ENCODE data around the gene VAMP2.

VAMP2 gene

DNA sequence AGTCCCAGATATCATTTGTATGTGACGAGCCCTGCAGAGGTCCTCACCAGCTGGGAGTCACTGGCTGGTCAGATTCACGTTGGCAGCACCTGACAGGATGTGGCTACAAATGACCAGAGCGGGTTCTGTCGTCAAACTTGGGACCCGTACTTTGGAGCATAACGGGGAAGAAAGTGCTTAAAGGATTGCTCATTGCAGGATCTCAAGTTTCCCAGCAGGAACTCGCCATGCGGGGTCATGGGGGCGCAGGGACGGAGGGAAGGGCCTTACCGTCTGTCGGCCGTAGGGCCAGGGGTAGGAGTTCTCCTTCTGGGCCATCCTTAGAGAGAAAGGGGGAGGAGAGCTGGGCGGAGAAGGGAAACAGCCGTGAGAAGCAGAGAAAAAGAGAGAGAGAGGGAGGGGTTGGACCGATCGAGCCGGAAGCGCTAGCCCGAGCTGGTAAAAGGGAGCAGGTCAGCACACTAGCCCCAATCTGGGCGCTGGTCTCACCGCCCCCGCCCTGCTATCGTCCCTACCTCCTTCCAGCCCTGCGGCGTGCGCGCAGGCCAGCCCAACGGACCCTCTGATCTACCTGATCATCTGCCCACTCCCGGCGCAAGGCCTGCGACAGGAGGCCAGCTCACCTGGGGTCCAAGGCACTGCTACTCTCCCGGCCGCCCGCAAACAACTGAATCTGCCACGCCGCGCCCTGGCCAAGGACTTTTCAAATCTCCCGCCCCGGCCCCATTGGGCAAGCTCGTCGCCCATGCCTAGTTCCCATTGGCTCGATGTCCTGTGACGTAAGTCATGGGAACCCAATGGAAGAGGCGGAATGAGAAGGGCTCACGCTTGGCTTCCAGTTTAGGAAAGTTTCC is 47.4 kb upstream of the VAMP2 start, which contains the start of gene AURKB (continued):
- no peak for TF ChIP-seq ZNF114 (tag by site-specific recombination; IDR thresholded peaks at IDR 0.05)
- no peak for TF ChIP-seq ZNF624 (tag by site-specific recombination; IDR thresholded peaks at IDR 0.05)
- TF ChIP-seq MYNN (tag by site-specific recombination; IDR thresholded peaks at IDR 0.05; ENCODE audit: borderline replicate concordance), result no peak
- TF ChIP-seq, protein P1, sequence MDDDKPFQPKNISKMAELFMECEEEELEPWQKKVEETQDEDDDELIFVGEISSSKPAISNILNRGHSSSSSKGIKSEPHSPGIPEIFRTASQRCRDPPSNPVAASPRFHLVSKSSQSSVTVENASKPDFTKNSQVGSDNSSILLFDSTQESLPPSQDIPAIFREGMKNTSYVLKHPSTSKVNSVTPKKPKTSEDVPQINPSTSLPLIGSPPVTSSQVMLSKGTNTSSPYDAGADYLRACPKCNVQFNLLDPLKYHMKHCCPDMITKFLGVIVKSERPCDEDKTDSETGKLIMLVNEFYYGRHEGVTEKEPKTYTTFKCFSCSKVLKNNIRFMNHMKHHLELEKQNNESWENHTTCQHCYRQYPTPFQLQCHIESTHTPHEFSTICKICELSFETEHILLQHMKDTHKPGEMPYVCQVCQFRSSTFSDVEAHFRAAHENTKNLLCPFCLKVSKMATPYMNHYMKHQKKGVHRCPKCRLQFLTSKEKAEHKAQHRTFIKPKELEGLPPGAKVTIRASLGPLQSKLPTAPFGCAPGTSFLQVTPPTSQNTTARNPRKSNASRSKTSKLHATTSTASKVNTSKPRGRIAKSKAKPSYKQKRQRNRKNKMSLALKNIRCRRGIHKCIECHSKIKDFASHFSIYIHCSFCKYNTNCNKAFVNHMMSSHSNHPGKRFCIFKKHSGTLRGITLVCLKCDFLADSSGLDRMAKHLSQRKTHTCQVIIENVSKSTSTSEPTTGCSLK (tag by site-specific recombination; IDR thresholded peaks at IDR 0.05), result no peak
- TF ChIP-seq, protein P2, sequence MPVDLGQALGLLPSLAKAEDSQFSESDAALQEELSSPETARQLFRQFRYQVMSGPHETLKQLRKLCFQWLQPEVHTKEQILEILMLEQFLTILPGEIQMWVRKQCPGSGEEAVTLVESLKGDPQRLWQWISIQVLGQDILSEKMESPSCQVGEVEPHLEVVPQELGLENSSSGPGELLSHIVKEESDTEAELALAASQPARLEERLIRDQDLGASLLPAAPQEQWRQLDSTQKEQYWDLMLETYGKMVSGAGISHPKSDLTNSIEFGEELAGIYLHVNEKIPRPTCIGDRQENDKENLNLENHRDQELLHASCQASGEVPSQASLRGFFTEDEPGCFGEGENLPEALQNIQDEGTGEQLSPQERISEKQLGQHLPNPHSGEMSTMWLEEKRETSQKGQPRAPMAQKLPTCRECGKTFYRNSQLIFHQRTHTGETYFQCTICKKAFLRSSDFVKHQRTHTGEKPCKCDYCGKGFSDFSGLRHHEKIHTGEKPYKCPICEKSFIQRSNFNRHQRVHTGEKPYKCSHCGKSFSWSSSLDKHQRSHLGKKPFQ (tag by site-specific recombination; IDR thresholded peaks at IDR 0.05), result 0 out of 2 replicates have a peak, but pooled peaks have one; percentile 53
- peak; percentile 77 for TF ChIP-seq ZBTB17 (tag by site-specific recombination; IDR thresholded peaks at IDR 0.05)
- no peak for TF ChIP-seq INSM2 (tag by site-specific recombination; IDR thresholded peaks at IDR 0.05)
- no peak for TF ChIP-seq ZNF157 (tag by site-specific recombination; IDR thresholded peaks at IDR 0.05)
- no peak for TF ChIP-seq ZNF548 (tag by site-specific recombination; IDR thresholded peaks at IDR 0.05)
- 0 out of 2 replicates have a peak, but pooled peaks have one; percentile 5 for TF ChIP-seq ZNF266 (tag by site-specific recombination; IDR thresholded peaks at IDR 0.05; ENCODE audit: low read depth)
- TF ChIP-seq, protein P3, sequence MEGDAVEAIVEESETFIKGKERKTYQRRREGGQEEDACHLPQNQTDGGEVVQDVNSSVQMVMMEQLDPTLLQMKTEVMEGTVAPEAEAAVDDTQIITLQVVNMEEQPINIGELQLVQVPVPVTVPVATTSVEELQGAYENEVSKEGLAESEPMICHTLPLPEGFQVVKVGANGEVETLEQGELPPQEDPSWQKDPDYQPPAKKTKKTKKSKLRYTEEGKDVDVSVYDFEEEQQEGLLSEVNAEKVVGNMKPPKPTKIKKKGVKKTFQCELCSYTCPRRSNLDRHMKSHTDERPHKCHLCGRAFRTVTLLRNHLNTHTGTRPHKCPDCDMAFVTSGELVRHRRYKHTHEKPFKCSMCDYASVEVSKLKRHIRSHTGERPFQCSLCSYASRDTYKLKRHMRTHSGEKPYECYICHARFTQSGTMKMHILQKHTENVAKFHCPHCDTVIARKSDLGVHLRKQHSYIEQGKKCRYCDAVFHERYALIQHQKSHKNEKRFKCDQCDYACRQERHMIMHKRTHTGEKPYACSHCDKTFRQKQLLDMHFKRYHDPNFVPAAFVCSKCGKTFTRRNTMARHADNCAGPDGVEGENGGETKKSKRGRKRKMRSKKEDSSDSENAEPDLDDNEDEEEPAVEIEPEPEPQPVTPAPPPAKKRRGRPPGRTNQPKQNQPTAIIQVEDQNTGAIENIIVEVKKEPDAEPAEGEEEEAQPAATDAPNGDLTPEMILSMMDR (tag by site-specific recombination; IDR thresholded peaks at IDR 0.05), result no peak
- TF ChIP-seq YY1 (tag by site-specific recombination; IDR thresholded peaks at IDR 0.05), result peak; percentile 51; the same call in 1 of the 2 replicates
- no peak for TF ChIP-seq ZNF366 (tag by site-specific recombination; conservative IDR thresholded peaks at IDR 0.05)
- no peak for TF ChIP-seq ZSCAN16 (tag by site-specific recombination; IDR thresholded peaks at IDR 0.05)
- TF ChIP-seq ZNF704 (tag by site-specific recombination; IDR thresholded peaks at IDR 0.05), result no peak
- no peak for TF ChIP-seq HOXA7 (CRISPR knock-in tag; IDR thresholded peaks at IDR 0.05; ENCODE audit: borderline replicate concordance)
- TF ChIP-seq BCL11A (tag by site-specific recombination; IDR thresholded peaks at IDR 0.05; ENCODE audit: low read depth), result 0 out of 2 replicates have a peak, but pooled peaks have one; percentile 36
- TF ChIP-seq ZNF530 (tag by site-specific recombination; IDR thresholded peaks at IDR 0.05; ENCODE audit: low read depth), result no peak
- TF ChIP-seq FEZF1 (tag by site-specific recombination; IDR thresholded peaks at IDR 0.05), result no peak
- no peak for TF ChIP-seq ZBTB20 (tag by site-specific recombination; IDR thresholded peaks at IDR 0.05)
- TF ChIP-seq ZNF248 (tag by site-specific recombination; IDR thresholded peaks at IDR 0.05), result no peak
- 0 out of 2 replicates have a peak, but pooled peaks have one; percentile 60 for TF ChIP-seq WT1 (tag by site-specific recombination; IDR thresholded peaks at IDR 0.05)
- no peak for TF ChIP-seq RBAK (tag by site-specific recombination; IDR thresholded peaks at IDR 0.05)
- TF ChIP-seq BCL11B (tag by site-specific recombination; IDR thresholded peaks at IDR 0.05; ENCODE audit: low read depth), result peak; percentile 89
- TF ChIP-seq ZNF148 (tag by site-specific recombination; IDR thresholded peaks at IDR 0.05; ENCODE audit: borderline replicate concordance), result no peak
- peak; percentile 68; the same call in 1 of the 2 replicates for TF ChIP-seq ATF2 (tag by site-specific recombination; IDR thresholded peaks at IDR 0.05; ENCODE audit: low read depth)
- peak; percentile 78 for TF ChIP-seq ZNF24 (tag by site-specific recombination; IDR thresholded peaks at IDR 0.05)

All from HEK293 (cell line).